Adrenal gland (tissue), 5 donors: ENCODE results near the gene CHD2.

Experiments used
- CTCF ChIP-seq, 6 experiments: fragments of 450-650 bp in 4 of 6; fragments of 200-600 bp in 2 of 6; sonication (generic) in 1 of 6; IDR thresholded peaks; 1 replicate in 5 of 6; 2 replicates in 1 of 6; pipeline versions ENCODE4 v1.5.1 to v1.8.0; 2016 to 2021; ENCODE audit warnings: antibody characterized with exemption in 6 of 6, mild to moderate bottlenecking in 2 of 6, moderate library complexity in 1 of 6
- POLR2A ChIP-seq, 2 donors: fragments of 450-650 bp; IDR thresholded peaks; one replicate each; pipeline ENCODE4 v1.6.1; 2017; ENCODE audit warnings: antibody characterized with exemption in 2 of 2, mild to moderate bottlenecking in 2 of 2, moderate library complexity in 1 of 2
- donor health status: DM: no; HTN: no; CAD: no.

DNA sequence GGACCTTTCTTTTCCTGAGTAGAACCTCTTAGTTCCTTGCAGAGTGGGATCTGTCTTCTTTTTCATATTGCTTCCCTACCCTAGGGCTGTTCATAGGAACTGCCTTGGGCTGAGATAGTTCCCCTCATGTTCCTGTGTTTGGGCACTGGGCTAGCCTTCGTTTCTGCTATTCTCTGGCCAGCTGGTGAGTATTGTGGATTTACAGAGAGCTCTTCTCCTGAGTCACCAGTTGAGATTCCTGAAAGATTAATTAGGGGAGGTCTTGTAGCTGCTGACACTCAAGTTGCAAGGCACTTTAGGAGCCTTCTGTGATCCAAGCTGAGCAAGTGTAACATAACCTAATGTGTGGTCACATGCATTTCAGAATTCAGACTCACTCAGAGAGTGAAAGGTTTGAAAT is 30.7 kb downstream of the CHD2 start:
- TF ChIP-seq POLR2A (IDR thresholded peaks at IDR 0.05) (no peak), CTCF (IDR thresholded peaks at IDR 0.05) (no peak)
